Suprapubic skin (tissue), 4 donors: ENCODE data around the gene CCDC200.

ENCODE experiments used
- EP300 ChIP-seq: sonication (generic); formaldehyde crosslinking; IDR thresholded peaks from one replicate; pipeline ENCODE4 v1.6.1; 2017; ENCODE audit warnings: antibody characterized with exemption
- POLR2A ChIP-seq, 2 donors: fragments of 450-650 bp; IDR thresholded peaks; one replicate each; pipeline ENCODE4 v1.6.1; 2017; ENCODE audit warnings: antibody characterized with exemption in 2 of 2, mild to moderate bottlenecking in 2 of 2, moderate library complexity in 2 of 2
- POLR2AphosphoS5 ChIP-seq, 3 donors: sonication (generic); formaldehyde crosslinking; IDR thresholded peaks; one replicate each; pipeline ENCODE4 v1.6.1; 2017; ENCODE audit warnings: antibody characterized with exemption in 3 of 3
- TF ChIP-seq, protein P1 (sequence below), 2 donors: fragments of 200-600 bp in 1 of 2; fragments of 450-650 bp in 1 of 2; sonication (generic) in 1 of 2; IDR thresholded peaks; one replicate each; pipeline ENCODE4 v1.5.1; 2016 to 2019; ENCODE audit warnings: antibody characterized with exemption in 2 of 2, mild to moderate bottlenecking in 1 of 2, moderate library complexity in 1 of 2

- TF ChIP-seq POLR2AphosphoS5 (IDR thresholded peaks at IDR 0.05) (no peak), POLR2A (IDR thresholded peaks at IDR 0.05) (no peak), EP300 (no peak)
- TF ChIP-seq, protein P1, sequence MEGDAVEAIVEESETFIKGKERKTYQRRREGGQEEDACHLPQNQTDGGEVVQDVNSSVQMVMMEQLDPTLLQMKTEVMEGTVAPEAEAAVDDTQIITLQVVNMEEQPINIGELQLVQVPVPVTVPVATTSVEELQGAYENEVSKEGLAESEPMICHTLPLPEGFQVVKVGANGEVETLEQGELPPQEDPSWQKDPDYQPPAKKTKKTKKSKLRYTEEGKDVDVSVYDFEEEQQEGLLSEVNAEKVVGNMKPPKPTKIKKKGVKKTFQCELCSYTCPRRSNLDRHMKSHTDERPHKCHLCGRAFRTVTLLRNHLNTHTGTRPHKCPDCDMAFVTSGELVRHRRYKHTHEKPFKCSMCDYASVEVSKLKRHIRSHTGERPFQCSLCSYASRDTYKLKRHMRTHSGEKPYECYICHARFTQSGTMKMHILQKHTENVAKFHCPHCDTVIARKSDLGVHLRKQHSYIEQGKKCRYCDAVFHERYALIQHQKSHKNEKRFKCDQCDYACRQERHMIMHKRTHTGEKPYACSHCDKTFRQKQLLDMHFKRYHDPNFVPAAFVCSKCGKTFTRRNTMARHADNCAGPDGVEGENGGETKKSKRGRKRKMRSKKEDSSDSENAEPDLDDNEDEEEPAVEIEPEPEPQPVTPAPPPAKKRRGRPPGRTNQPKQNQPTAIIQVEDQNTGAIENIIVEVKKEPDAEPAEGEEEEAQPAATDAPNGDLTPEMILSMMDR (IDR thresholded peaks at IDR 0.05): no peak
These were observed 28.8 kb downstream of the CCDC200 start for GRCh38 chr17:43199633-43200032.
